B cell (primary cell): ENCODE measurements around the gene RNF4. TPM values are rescaled to one million over a fixed set of nuclear protein-coding genes. Genes with fewer than 3 reads are reported as not detected.

Source experiments
- ATAC-seq: fragments of 200-7000 bp; cut with Tn5 transposase; one replicate; pipeline ENCODE4 v1.10.0; 2021; ENCODE audit warnings: low read depth, mild to moderate bottlenecking, moderate number of reproducible peaks, moderate library complexity
- CTCF ChIA-PET: fragments of 350-600 bp; sonication (Branson Sonifier 250); formaldehyde crosslinking; loops from one replicate; lab custom pipeline; 2021; ENCODE audit warnings: antibody characterized with exemption, inconsistent platforms; lab: Charles Lee
- POLR2A ChIA-PET: fragments of 350-600 bp; sonication (Branson Sonifier 250); formaldehyde crosslinking; loops from one replicate; lab custom pipeline; 2021; ENCODE audit warnings: antibody characterized with exemption; lab: Charles Lee
- DNase-seq: peaks from one replicate; pipeline ENCODE4 v3.0.0; 2013
- H2AFZ ChIP-seq: 2 replicates; pipeline ENCODE4 v1.6.1; 2012; ENCODE audit warnings: mild to moderate bottlenecking, low read depth, low read length; ENCODE audit not compliant: insufficient read depth, poor library complexity, severe bottlenecking
- H3K27ac ChIP-seq, 2 donors: 1 replicate in 1 of 2; 2 replicates in 1 of 2; pipeline ENCODE4 v1.5.1; 2012 to 2013; ENCODE audit warnings: low read length in 2 of 2, mild to moderate bottlenecking in 2 of 2, moderate library complexity in 1 of 2
- H3K27me3 ChIP-seq, 4 experiments: fragments of 200-600 bp in 1 of 4; sonication (generic) in 1 of 4; replicated peaks in 1 of 4; 1 replicate in 2 of 4; 2 replicates in 2 of 4; pipeline versions ENCODE4 v1.6.1 to v1.7.0; 2013 to 2016; ENCODE audit warnings: low read length in 3 of 4, mild to moderate bottlenecking in 2 of 4, mixed read lengths in 1 of 4, moderate library complexity in 1 of 4; ENCODE audit not compliant: insufficient read depth in 4 of 4, control insufficient read depth in 3 of 4; ENCODE audit errors: control extremely low read depth in 1 of 4
- H3K36me3 ChIP-seq, 2 experiments: replicated peaks in 1 of 2; 1 replicate in 1 of 2; 2 replicates in 1 of 2; pipeline versions ENCODE4 v1.6.1 to v1.7.1; 2013; ENCODE audit warnings: low read length in 1 of 2; ENCODE audit not compliant: insufficient read depth in 2 of 2, control insufficient read depth in 1 of 2; ENCODE audit errors: control extremely low read depth in 1 of 2, extremely low read depth in 1 of 2
- H3K4me1 ChIP-seq, 2 donors: fragments of 200-600 bp in 1 of 2; sonication (generic) in 1 of 2; 1 replicate in 1 of 2; 2 replicates in 1 of 2; pipeline versions ENCODE4 v1.5.1 to v1.6.1; 2013 to 2017; ENCODE audit warnings: low read length in 2 of 2; ENCODE audit not compliant: control insufficient read depth in 2 of 2, insufficient read depth in 2 of 2
- H3K4me2 ChIP-seq: replicated peaks from 2 replicates; pipeline ENCODE3; 2012; ENCODE audit warnings: mild to moderate bottlenecking, low read depth, low read length; ENCODE audit not compliant: poor library complexity, severe bottlenecking
- H3K4me3 ChIP-seq, 5 experiments: fragments of 200-600 bp in 1 of 5; sonication (generic) in 1 of 5; 1 replicate in 3 of 5; 2 replicates in 2 of 5; pipeline versions ENCODE4 v1.5.1 to v1.7.0; 2011 to 2016; ENCODE audit warnings: low read length in 4 of 5, mild to moderate bottlenecking in 4 of 5, low read depth in 2 of 5, control low read depth in 1 of 5, moderate library complexity in 1 of 5; ENCODE audit not compliant: insufficient read depth in 1 of 5; ENCODE audit errors: control extremely low read depth in 1 of 5, extremely low read depth in 1 of 5
- H3K79me2 ChIP-seq: fragments of 200-600 bp; sonication (generic); one replicate; pipeline ENCODE4 v1.6.0; 2016; ENCODE audit warnings: low read length; ENCODE audit not compliant: control insufficient read depth, insufficient read depth
- H3K9ac ChIP-seq: fragments of 200-600 bp; sonication (generic); 2 replicates; pipeline ENCODE4 v1.6.1; 2017; ENCODE audit warnings: mild to moderate bottlenecking, low read length, moderate library complexity
- H3K9me3 ChIP-seq, 3 donors: one replicate each; pipeline versions ENCODE4 v1.6.1 to v1.7.1; 2013; ENCODE audit warnings: low read length in 2 of 3; ENCODE audit not compliant: control insufficient read depth in 2 of 3, insufficient read depth in 1 of 3; ENCODE audit errors: control extremely low read depth in 1 of 3
- H4K20me1 ChIP-seq: 2 replicates; pipeline ENCODE4 v1.6.0; 2012; ENCODE audit warnings: mild to moderate bottlenecking, low read length; ENCODE audit not compliant: insufficient read depth, control insufficient read depth, poor library complexity, severe bottlenecking
- H3K27ac Mint-ChIP-seq: one replicate; pipeline ENCODE4 v1.8.0; 2021; ENCODE audit warnings: mixed read lengths
- H3K27me3 Mint-ChIP-seq: one replicate; pipeline ENCODE4 v1.8.0; 2021; ENCODE audit warnings: mixed read lengths
- H3K4me1 Mint-ChIP-seq: one replicate; pipeline ENCODE4 v1.8.0; 2021; ENCODE audit warnings: mixed read lengths
- H3K4me3 Mint-ChIP-seq: one replicate; pipeline ENCODE4 v1.8.0; 2021; ENCODE audit warnings: mixed read lengths
- H3K9me3 Mint-ChIP-seq: one replicate; pipeline ENCODE4 v1.8.0; 2022; ENCODE audit warnings: mixed read lengths; ENCODE audit not compliant: insufficient read depth
- EZH2 ChIP-seq: IDR thresholded peaks from 2 replicates; pipeline ENCODE4 v1.6.1; 2012; ENCODE audit warnings: borderline replicate concordance, low read depth, mild to moderate bottlenecking, moderate library complexity, low read length; ENCODE audit not compliant: insufficient read depth, poor library complexity, severe bottlenecking
- WGBS: methylation state at CpG from one replicate; pipeline ENCODE4 v1.1.5; 2013; ENCODE audit warnings: missing lambda C conversion rate; ENCODE audit not compliant: insufficient coverage; 5-methylcytosine and 5-hydroxymethylcytosine counted together
- intact Hi-C: fragments of 100-400 bp; cut with micrococcal nuclease; formaldehyde crosslinking; loops from one replicate; pipeline ENCODE4 v1.10.0; 2022
- polyA plus RNA-seq: library from polyadenylated mRNA; depleted of rRNA; stranded (reverse); fragments of >200 nt; gene quantifications from 2 replicates; pipeline ENCODE4 v1.2.3, GENCODE V29; 2012
- total RNA-seq, 2 donors: library from RNA; stranded (reverse); fragments of 120-200 nt in 1 of 2; gene quantifications; 1 replicate in 1 of 2; 2 replicates in 1 of 2; pipeline versions ENCODE4 v1.2.3 to v1.2.4, GENCODE V29; 2013 to 2022
- TF ChIP-seq, protein P1 (sequence below): fragments of 200-600 bp; IDR thresholded peaks from one replicate; pipeline ENCODE4 v1.8.0; 2022; ENCODE audit warnings: antibody characterized with exemption, mild to moderate bottlenecking

The RNF4 gene
- total and polyA plus RNA-seq, 2 donors (not counting 1 experiment from before 2014, with no cell fraction given), result 61.8 to 95.2 TPM

DNA sequence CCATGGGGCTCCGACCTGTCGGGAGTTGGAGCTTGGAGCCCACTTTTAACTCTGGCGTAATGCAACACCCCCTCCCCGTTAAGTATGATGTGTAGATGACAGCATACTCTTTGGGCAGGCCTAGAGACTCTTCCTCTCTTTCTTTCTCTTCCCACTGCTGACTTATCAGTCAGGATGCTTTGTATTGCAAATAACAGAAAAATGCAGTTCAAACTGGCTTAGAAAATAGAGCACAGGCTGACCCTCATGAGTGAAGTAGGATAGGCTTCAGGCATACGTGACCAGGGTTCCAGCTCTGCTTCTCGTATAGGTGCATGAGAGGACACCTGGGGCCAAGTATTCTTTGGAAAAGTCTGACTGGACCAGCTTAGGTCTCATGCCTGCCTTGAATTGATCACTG, 23.3 kb upstream of the RNF4 start:
- Mint-ChIP-seq H3K4me3 (no peak overlapping the region), H3K27ac (no peak overlapping the region), H3K4me1 (peaks cover 5% of the 10 kb centered on the region), H3K27me3 (no peaks in the 10 kb centered on the region), H3K9me3 (no peaks in the 10 kb centered on the region)
- ChIA-PET POLR2A (interaction anchor here (0.6 to 0.7 kb wide), 2 partner anchors 84 to 696 kb away, joined by 3 read pairs; no protein-coding TSS in a partner anchor), CTCF (interaction anchor here (0.6 kb wide), 1 partner anchor 42 kb away, joined by 3 read pairs; no protein-coding TSS in a partner anchor)
- H3K9me3 ChIP-seq, result peaks cover 0 to 3% (median 0%) of the 10 kb centered on the region in 3 donors
- H3K4me3 ChIP-seq, result no peak overlapping the region
- no peaks in the 10 kb centered on the region for H4K20me1 ChIP-seq
- no peaks in the 10 kb centered on the region for H3K79me2 ChIP-seq
- no peak for DNase-seq
- H3K27me3 ChIP-seq, result no peaks in the 10 kb centered on the region
- no peak overlapping the region for H3K9ac ChIP-seq
- 83% methylated on average over 2 of the region's 6 CpGs for WGBS
- ATAC-seq, result no peak
- no peak overlapping the region for H2AFZ ChIP-seq
- TF ChIP-seq EZH2, result no peak
- TF ChIP-seq, protein P1, sequence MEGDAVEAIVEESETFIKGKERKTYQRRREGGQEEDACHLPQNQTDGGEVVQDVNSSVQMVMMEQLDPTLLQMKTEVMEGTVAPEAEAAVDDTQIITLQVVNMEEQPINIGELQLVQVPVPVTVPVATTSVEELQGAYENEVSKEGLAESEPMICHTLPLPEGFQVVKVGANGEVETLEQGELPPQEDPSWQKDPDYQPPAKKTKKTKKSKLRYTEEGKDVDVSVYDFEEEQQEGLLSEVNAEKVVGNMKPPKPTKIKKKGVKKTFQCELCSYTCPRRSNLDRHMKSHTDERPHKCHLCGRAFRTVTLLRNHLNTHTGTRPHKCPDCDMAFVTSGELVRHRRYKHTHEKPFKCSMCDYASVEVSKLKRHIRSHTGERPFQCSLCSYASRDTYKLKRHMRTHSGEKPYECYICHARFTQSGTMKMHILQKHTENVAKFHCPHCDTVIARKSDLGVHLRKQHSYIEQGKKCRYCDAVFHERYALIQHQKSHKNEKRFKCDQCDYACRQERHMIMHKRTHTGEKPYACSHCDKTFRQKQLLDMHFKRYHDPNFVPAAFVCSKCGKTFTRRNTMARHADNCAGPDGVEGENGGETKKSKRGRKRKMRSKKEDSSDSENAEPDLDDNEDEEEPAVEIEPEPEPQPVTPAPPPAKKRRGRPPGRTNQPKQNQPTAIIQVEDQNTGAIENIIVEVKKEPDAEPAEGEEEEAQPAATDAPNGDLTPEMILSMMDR, result no peak
- intact Hi-C loops, result no loop called here
- no peak overlapping the region for H3K4me2 ChIP-seq
- H3K4me1 ChIP-seq, result peaks cover 0 to 7% of the 10 kb centered on the region in 2 donors
- no peaks in the 10 kb centered on the region for H3K36me3 ChIP-seq
- H3K27ac ChIP-seq, result no peak overlapping the region

DNA sequence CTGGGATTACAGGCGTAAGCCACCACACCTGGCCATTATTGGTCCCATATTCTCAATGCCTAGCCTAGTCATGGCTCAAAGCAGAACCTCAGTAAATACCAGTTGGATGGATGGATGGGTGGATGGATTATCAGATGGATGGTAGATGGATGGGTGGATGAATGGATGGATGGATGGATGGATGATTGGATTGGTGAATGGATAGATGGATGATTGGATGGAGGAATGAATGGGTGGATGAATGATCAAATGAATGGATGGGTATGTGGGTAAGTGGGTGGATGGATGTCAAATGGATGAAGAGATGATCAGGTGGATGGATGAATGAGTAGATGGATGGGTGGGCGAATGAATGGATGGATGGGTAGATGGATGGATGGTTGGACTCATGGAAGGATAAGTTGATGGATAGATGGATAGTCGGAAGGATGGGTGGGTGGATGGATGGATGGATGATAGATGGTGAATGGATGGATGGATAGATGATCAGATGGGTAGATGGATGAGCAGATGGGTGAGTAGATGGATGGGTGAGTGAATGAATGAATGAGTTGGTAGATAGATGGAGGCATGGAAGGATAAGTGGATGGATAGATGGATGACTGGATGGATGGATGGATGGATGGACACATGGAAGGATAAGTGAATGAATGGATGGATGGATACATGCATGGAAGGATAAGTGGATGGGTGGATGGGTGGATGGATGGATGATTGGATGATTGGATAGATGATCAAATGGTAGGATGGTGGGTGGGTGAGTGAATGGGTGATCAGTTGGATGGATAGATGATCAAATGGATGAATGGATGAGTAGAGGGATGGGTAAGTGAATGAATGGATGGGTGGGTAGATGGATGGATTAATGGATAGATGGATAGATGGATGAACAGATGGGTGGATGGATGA, 22.0 kb upstream of the RNF4 start:
- intact Hi-C loops, result no loop called here
- Histone ChIP-seq H3K4me3 (no peak overlapping the region), H3K36me3 (no peaks in the 10 kb centered on the region), H3K4me2 (no peak overlapping the region), H4K20me1 (no peaks in the 10 kb centered on the region), H3K9me3 (no peaks in the 10 kb centered on the region), H3K9ac (no peak overlapping the region), H3K27me3 (no peaks in the 10 kb centered on the region), H3K4me1 (peaks cover 0 to under 1% of the 10 kb centered on the region in 2 donors), H3K79me2 (no peaks in the 10 kb centered on the region), H3K27ac (no peak overlapping the region), H2AFZ (no peak overlapping the region)
- H3K27me3 Mint-ChIP-seq, result no peaks in the 10 kb centered on the region
- POLR2A ChIA-PET, result no interaction called here
- no peaks in the 10 kb centered on the region for H3K4me1 Mint-ChIP-seq
- CTCF ChIA-PET, result no interaction called here
- 96% methylated on average over 2 of the region's 3 CpGs for WGBS
- no peak overlapping the region for H3K4me3 Mint-ChIP-seq
- H3K9me3 Mint-ChIP-seq, result no peaks in the 10 kb centered on the region
- no peak for ATAC-seq
- TF ChIP-seq EZH2, result no peak
- TF ChIP-seq, protein P1, result no peak
- H3K27ac Mint-ChIP-seq, result no peak overlapping the region
- DNase-seq, result no peak
